Stomach (tissue), 19 donors: Measurements from ENCODE around the gene CNTN1. TPM values are rescaled to one million over a fixed set of nuclear protein-coding genes. Genes with fewer than 3 reads are reported as not detected.

Experiments
- DNase-seq, 2 donors: peaks; one replicate each; pipeline versions ENCODE4 v3.0.0 to v3.0.0-alpha.2; 2013 to 2019
- H3K27ac ChIP-seq, 5 donors: fragments of 200-600 bp in 4 of 5; sonication (generic) in 4 of 5; one replicate each; pipeline ENCODE4 v1.5.1; 2013 to 2019; ENCODE audit warnings: mild to moderate bottlenecking in 1 of 5, moderate library complexity in 1 of 5
- H3K27me3 ChIP-seq, 3 donors: fragments of 200-600 bp; sonication (generic); one replicate each; pipeline ENCODE4 v1.5.1; 2017 to 2019; ENCODE audit warnings: mixed run types in 1 of 3
- H3K36me3 ChIP-seq, 4 donors: fragments of 200-600 bp; sonication (generic); 1 replicate in 3 of 4; 2 replicates in 1 of 4; pipeline ENCODE4 v1.5.1; 2016 to 2019
- H3K4me1 ChIP-seq, 4 donors: fragments of 200-600 bp; sonication (generic); one replicate each; pipeline ENCODE4 v1.5.1; 2016 to 2019
- H3K4me3 ChIP-seq, 4 donors: fragments of 200-600 bp; sonication (generic) in 3 of 4; one replicate each; pipeline ENCODE4 v1.5.1; 2016 to 2019; ENCODE audit warnings: mild to moderate bottlenecking in 1 of 4
- H3K9me3 ChIP-seq, 4 donors: fragments of 200-600 bp; sonication (generic); one replicate each; pipeline ENCODE4 v1.5.1; 2016 to 2019
- EP300 ChIP-seq: sonication (generic); formaldehyde crosslinking; IDR thresholded peaks from one replicate; pipeline ENCODE4 v1.6.1; 2017; ENCODE audit warnings: antibody characterized with exemption
- POLR2A ChIP-seq, 4 donors: fragments of 450-650 bp; IDR thresholded peaks; one replicate each; pipeline ENCODE4 v1.6.1; 2016; ENCODE audit warnings: antibody characterized with exemption in 4 of 4, control low read depth in 2 of 4, mild to moderate bottlenecking in 1 of 4, moderate library complexity in 1 of 4
- POLR2AphosphoS5 ChIP-seq, 3 donors: sonication (generic); formaldehyde crosslinking; IDR thresholded peaks; one replicate each; pipeline ENCODE4 v1.6.1; 2016; ENCODE audit warnings: antibody characterized with exemption in 3 of 3
- WGBS, 5 donors: extraction: QIAGEN DNeasy Blood & Tissue Kit in 3 of 5; methylation state at CpG; one replicate each; pipeline versions ENCODE4 v1.1.5 to v1.1.7; 2013 to 2018; 5-methylcytosine and 5-hydroxymethylcytosine counted together
- intact Hi-C: fragments of 100-400 bp; cut with DNase I; formaldehyde crosslinking; loops from one replicate; pipeline ENCODE4 v1.15.1; 2023; ENCODE audit warnings: low total_unique reads
- long read RNA-seq, 10 donors: transcript quantifications; one replicate each; lab custom pipeline, GENCODE V29; 2026
- polyA plus RNA-seq, 3 donors: library from polyadenylated mRNA; stranded (reverse); fragments of 200-250 nt; gene quantifications; one replicate each; pipeline ENCODE4 v1.2.3, GENCODE V29; 2013
- total RNA-seq, 5 donors: library from RNA; depleted of rRNA; stranded (reverse); fragments of >200 nt; gene quantifications; one replicate each; pipeline versions ENCODE4 v1.1.0 to v1.2.3, GENCODE V29; 2014 to 2016
- TF ChIP-seq, protein P1 (sequence below), 7 experiments: fragments of 450-650 bp in 4 of 7; fragments of 200-600 bp in 3 of 7; sonication (generic) in 3 of 7; IDR thresholded peaks; one replicate each; pipeline ENCODE4 v1.5.1; 2016 to 2019; ENCODE audit warnings: antibody characterized with exemption in 7 of 7, control low read depth in 2 of 7, mild to moderate bottlenecking in 1 of 7
- donor health status: healthy with polysubstance abuse.
- donor health status: Bipolar disorder and iron deficiency.
- donor health status: healthy.

Gene CNTN1
- 10 to 100 TPM in 4 of 5 donors, 1 to 10 TPM in 1; 1.2 to 68.3 (median 28.6) TPM for total RNA-seq
- polyA plus RNA-seq: 1 to 10 TPM in 2 of 3 donors, under 1 TPM in 1; 0.68 to 1.7 (median 1.6) TPM
- long read RNA-seq, donor 1: 0 reads
- long read RNA-seq, donor 2: 0 reads
- long read RNA-seq, donor 3: 0 reads
- long read RNA-seq, donor 4: 0 reads
- long read RNA-seq, donor 5, full-length matches to known transcripts: 2 of 2 reads
- long read RNA-seq, donor 5, partial matches to known transcripts: 0 of 2 reads
- long read RNA-seq, donor 5, other reads (novel, unspliced or antisense): 0 of 2 reads
- long read RNA-seq, donor 6, full-length matches to known transcripts: 2 of 2 reads
- long read RNA-seq, donor 6, partial matches to known transcripts: 0 of 2 reads
- long read RNA-seq, donor 6, other reads (novel, unspliced or antisense): 0 of 2 reads
- long read RNA-seq, donor 7: 0 reads
- long read RNA-seq, donor 8: 0 reads
- long read RNA-seq, donor 9: 0 reads
- long read RNA-seq, donor 10: 0 reads

GRCh38 chr12:40691913-40692764, at the start of gene CNTN1:
CNTN1 (plus strand) TSS chr12:40692439.
- intact Hi-C loops: no loop called here
- peak in 1 of 2 donors; percentile 92 for DNase-seq
- Histone ChIP-seq H3K9me3 (peaks cover 0 to 6% (median 0%) of the 10 kb centered on the region in 4 donors), H3K36me3 (no peaks in the 10 kb centered on the region), H3K27me3 (peaks cover 0 to 33% (median 19%) of the 10 kb centered on the region in 3 donors), H3K4me3 (peak within 1 kb of the TSS; percentile 49 to 82 (median 58)), H3K27ac (peak within 1 kb of the TSS in 2 of 5 donors; percentile 57 to 65), H3K4me1 (peaks cover 0 to 24% (median 16%) of the 10 kb centered on the region in 4 donors)
- 5 to 9% (median 8%) methylated on average over 16 to 31 of the region's 31 CpGs for WGBS, 5 donors
- TF ChIP-seq POLR2A (IDR thresholded peaks at IDR 0.05) (no peak), EP300 (no peak)
- TF ChIP-seq, protein P1, sequence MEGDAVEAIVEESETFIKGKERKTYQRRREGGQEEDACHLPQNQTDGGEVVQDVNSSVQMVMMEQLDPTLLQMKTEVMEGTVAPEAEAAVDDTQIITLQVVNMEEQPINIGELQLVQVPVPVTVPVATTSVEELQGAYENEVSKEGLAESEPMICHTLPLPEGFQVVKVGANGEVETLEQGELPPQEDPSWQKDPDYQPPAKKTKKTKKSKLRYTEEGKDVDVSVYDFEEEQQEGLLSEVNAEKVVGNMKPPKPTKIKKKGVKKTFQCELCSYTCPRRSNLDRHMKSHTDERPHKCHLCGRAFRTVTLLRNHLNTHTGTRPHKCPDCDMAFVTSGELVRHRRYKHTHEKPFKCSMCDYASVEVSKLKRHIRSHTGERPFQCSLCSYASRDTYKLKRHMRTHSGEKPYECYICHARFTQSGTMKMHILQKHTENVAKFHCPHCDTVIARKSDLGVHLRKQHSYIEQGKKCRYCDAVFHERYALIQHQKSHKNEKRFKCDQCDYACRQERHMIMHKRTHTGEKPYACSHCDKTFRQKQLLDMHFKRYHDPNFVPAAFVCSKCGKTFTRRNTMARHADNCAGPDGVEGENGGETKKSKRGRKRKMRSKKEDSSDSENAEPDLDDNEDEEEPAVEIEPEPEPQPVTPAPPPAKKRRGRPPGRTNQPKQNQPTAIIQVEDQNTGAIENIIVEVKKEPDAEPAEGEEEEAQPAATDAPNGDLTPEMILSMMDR (IDR thresholded peaks at IDR 0.05): no peak

DNA sequence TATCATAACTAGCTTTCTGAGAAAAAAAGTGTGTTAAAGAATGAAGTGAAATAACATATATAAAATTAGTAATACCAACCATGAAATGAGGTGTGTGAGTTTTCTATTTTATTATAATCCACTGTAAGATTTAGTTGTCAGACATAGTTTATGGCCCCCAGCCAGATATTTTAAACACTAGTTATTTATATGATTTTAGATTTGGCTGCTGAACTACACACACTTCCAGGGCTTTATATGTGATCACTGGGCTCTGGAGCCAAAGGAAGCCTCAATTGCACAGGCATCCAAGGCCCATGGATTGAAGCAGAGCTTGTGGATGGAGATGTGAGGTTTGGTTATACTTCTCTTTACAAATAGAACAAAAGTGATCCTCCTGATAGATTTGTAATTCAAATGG, 48.7 kb upstream of the CNTN1 start:
- Histone ChIP-seq H3K27me3 (no peaks in the 10 kb centered on the region), H3K27ac (no peak overlapping the region), H3K36me3 (no peaks in the 10 kb centered on the region), H3K4me3 (no peak overlapping the region), H3K9me3 (peaks cover 0 to 10% (median 4%) of the 10 kb centered on the region in 4 donors), H3K4me1 (peaks cover 0 to 6% (median 0%) of the 10 kb centered on the region in 4 donors)
- intact Hi-C loops: no loop called here
- no peak for TF ChIP-seq EP300
- TF ChIP-seq POLR2A (IDR thresholded peaks at IDR 0.05): no peak
- no peak for TF ChIP-seq POLR2AphosphoS5 (IDR thresholded peaks at IDR 0.05)
- TF ChIP-seq, protein P1 (IDR thresholded peaks at IDR 0.05): no peak
- DNase-seq: peak in 1 of 2 donors; percentile 9

GRCh38 chr12:40643976-40644375, 48.3 kb upstream of the CNTN1 start:
- peaks cover 0 to 10% (median 4%) of the 10 kb centered on the region in 4 donors for H3K9me3 ChIP-seq
- TF ChIP-seq POLR2AphosphoS5 (IDR thresholded peaks at IDR 0.05) (no peak), EP300 (no peak)
- no peaks in the 10 kb centered on the region for H3K27me3 ChIP-seq
- peaks cover 0 to 6% (median 0%) of the 10 kb centered on the region in 4 donors for H3K4me1 ChIP-seq
- intact Hi-C loops: no loop called here
- DNase-seq: no peak
- H3K27ac ChIP-seq: no peak overlapping the region
- 40 to 59% (median 51%) methylated on average over 1 of the region's 1 CpG for WGBS, 5 donors
- H3K4me3 ChIP-seq: no peak overlapping the region
- H3K36me3 ChIP-seq: no peaks in the 10 kb centered on the region

DNA sequence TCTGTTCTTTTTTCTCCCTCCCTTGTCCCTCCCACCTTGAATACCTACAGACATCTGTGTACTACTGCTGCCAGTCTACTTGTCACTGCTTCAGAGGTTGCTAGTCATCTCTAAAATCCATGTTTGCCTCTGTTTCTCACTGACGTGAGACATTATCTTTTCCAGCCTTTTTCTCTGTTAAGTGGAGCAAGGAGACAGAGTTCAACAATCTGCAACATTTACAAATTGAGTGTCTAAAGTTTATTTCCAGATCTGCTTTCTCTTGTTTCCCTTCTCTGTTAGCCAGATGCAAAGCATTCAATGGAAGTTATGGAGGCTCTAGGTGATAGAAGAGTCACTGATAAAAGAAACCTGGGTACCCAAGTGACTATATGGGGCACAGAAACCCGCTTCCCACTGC, 47.5 kb upstream of the CNTN1 start:
- Histone ChIP-seq H3K4me1 (peaks cover 0 to 6% (median 0%) of the 10 kb centered on the region in 4 donors), H3K27me3 (no peaks in the 10 kb centered on the region), H3K4me3 (no peak overlapping the region), H3K9me3 (peaks cover 0 to 10% (median 4%) of the 10 kb centered on the region in 4 donors), H3K36me3 (no peaks in the 10 kb centered on the region), H3K27ac (no peak overlapping the region)
- 58 to 80% (median 60%) methylated on average over 2 of the region's 2 CpGs for WGBS, 5 donors
- intact Hi-C loops: no loop called here
- TF ChIP-seq POLR2AphosphoS5 (IDR thresholded peaks at IDR 0.05) (no peak), EP300 (no peak), POLR2A (IDR thresholded peaks at IDR 0.05) (no peak)
- TF ChIP-seq, protein P1 (IDR thresholded peaks at IDR 0.05): no peak
- no peak for DNase-seq
